IMR-90 (cell line): ENCODE measurements around the gene POR. TPM values are rescaled to one million over a fixed set of nuclear protein-coding genes. Genes with fewer than 3 reads are reported as not detected.

Experiments
- BHLHE40 ChIP-seq: fragments of 150-350 bp; IDR thresholded peaks from 2 replicates; pipeline ENCODE4 v1.6.1; 2016; ENCODE audit warnings: mild to moderate bottlenecking, low read depth, low read length
- MAFK ChIP-seq: IDR thresholded peaks from 2 replicates; pipeline ENCODE4 v1.6.1; 2012; ENCODE audit warnings: low read depth, low read length, improper control_type of control experiment
- polyA plus RNA-seq, 3 experiments: library from polyadenylated mRNA; depleted of rRNA; stranded (reverse); fragments of >200 nt; gene quantifications; 2 replicates each; pipeline ENCODE4 v1.2.3, GENCODE V29; 2012; ENCODE audit warnings: low replicate concordance in 1 of 3
- total RNA-seq: library from RNA; depleted of rRNA; stranded (reverse); fragments of >200 nt; gene quantifications from 2 replicates; pipeline ENCODE4 v1.2.3, GENCODE V29; 2012
- TF ChIP-seq, protein P1 (sequence below): fragments of 150-350 bp; IDR thresholded peaks from 2 replicates; pipeline ENCODE4 v1.6.1; 2017; ENCODE audit warnings: mild to moderate bottlenecking, antibody characterized with exemption, low read length, low read depth

The POR gene
- total and polyA plus RNA-seq, 2 of the 4 experiments (the other 2 are of a cell fraction) = 25.5 to 42.2 TPM

DNA sequence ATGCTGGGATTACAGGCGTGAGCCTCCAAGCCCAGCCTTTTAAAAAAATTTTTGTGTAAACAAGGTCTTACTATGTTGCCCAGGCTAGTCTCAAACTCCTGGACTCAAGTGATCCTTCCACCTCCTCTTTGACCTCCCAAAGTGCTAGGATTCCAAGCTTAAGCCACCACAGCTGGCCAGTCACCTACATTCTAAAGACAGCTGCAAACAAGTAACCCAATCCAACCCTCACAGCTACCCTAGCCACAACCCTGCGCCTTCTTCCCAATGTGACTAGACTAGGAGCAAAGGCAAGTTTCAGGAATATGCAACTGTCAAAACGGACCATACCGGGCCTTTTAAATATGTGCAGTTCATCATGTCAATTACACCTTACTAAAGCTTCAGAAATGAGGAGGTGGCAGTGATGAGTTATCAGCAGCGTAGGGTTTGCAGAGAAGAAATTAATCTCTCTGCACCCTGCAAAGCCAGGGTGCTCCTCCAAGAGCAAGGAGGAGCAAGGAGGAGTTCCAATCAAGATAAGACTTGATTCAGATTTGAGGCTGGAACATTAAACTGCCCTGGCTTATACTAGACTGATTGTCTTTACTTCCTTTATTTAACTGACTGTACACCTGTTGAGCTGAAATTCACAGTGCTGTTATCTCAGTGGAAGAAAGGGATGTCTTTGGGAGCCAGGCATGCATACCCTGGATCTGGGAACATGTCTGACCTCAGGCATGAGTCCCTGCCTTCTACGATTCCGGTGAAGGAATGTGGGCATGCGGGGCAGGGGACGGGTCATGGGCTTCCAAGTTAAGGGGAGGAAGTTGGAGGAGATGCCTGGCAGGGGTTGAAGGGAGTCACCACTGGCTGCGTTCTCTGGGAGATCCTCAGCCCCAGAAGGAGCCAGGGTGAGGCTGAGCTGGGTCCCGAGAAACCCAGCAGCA lies 95.0 kb downstream of the POR start (continued):
- TF ChIP-seq, protein P1, sequence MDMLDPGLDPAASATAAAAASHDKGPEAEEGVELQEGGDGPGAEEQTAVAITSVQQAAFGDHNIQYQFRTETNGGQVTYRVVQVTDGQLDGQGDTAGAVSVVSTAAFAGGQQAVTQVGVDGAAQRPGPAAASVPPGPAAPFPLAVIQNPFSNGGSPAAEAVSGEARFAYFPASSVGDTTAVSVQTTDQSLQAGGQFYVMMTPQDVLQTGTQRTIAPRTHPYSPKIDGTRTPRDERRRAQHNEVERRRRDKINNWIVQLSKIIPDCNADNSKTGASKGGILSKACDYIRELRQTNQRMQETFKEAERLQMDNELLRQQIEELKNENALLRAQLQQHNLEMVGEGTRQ = no peak
- TF ChIP-seq MAFK = no peak
- no peak for TF ChIP-seq BHLHE40
